DOHH2 (cell line): ENCODE results near the gene CREB5.

Source experiments
- CTCF ChIP-seq: fragments of 200-600 bp; sonication (generic); IDR thresholded peaks from one replicate; pipeline ENCODE4 v1.5.1; 2014; ENCODE audit warnings: antibody characterized with exemption, mild to moderate bottlenecking, low read depth, low read length; ENCODE audit not compliant: poor library complexity, severe bottlenecking
- EZH2phosphoT487 ChIP-seq: fragments of 200-600 bp; sonication (generic); IDR thresholded peaks from 2 replicates; pipeline ENCODE4 v1.6.1; 2017; ENCODE audit warnings: borderline replicate concordance, mild to moderate bottlenecking, antibody characterized with exemption, low read length, moderate library complexity, mixed read lengths

DNA sequence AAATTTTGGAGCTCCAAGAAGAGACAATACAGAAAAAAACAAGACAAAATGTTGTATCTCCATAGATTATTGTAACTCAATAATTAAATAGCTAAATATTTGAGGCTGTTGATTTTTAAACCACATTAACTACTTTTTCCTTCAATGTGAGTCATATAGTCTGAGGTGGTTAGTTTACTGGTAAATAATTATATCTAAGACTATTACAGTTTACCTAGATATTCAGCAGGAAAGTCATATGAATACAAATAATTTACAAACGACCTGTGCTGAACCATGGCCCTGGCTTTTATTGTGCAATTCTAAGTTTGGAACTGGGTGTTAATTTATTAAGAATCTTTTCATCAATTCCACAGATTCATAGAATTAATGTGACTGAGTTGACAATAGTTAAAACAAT is 22.2 kb downstream of the CREB5 start:
- TF ChIP-seq CTCF (no peak), EZH2phosphoT487 (no peak)
